ENCODE data around the gene EPS15.
A peak's percentile ranks its signal among the peaks of the same experiment; 100 is the strongest.

The EPS15 gene

GRCh38 chr1:51359879-51360278 lies 159.2 kb downstream of the EPS15 start:
- no peak for DNase-seq

GRCh38 chr1:51355382-51355781 lies 163.7 kb downstream of the EPS15 start:
- DNase-seq: no peak

GRCh38 chr1:51354416-51354815 lies 164.7 kb downstream of the EPS15 start:
- DNase-seq: no peak

GRCh38 chr1:51351907-51352306 lies 167.2 kb downstream of the EPS15 start:
- DNase-seq: no peak

GRCh38 chr1:51349862-51350261 lies 169.2 kb downstream of the EPS15 start:
- no peak for DNase-seq

- no peak for DNase-seq
Measured at GRCh38 chr1:51348147-51348527, 170.9 kb downstream of the EPS15 start.

- no peak for DNase-seq
Measured at GRCh38 chr1:51347398-51348146, 171.5 kb downstream of the EPS15 start.

- no peak for DNase-seq
Measured at GRCh38 chr1:51346086-51346942, 172.8 kb downstream of the EPS15 start.

- DNase-seq: no peak
Measured at GRCh38 chr1:51345300-51345687, 173.8 kb downstream of the EPS15 start.

GRCh38 chr1:51344602-51345299 lies 174.3 kb downstream of the EPS15 start:
- DNase-seq: no peak

GRCh38 chr1:51344276-51344601 lies 174.8 kb downstream of the EPS15 start:
- no peak for DNase-seq

GRCh38 chr1:51343624-51344023 lies 175.4 kb downstream of the EPS15 start:
- DNase-seq: no peak

GRCh38 chr1:51342591-51343206 lies 176.4 kb downstream of the EPS15 start:
- no peak for DNase-seq

GRCh38 chr1:51341876-51342496 lies 177.1 kb downstream of the EPS15 start:
- no peak for DNase-seq

GRCh38 chr1:51340380-51340779 lies 178.7 kb downstream of the EPS15 start:
- no peak for DNase-seq

- DNase-seq: no peak
Measured at GRCh38 chr1:51336711-51337110, 182.4 kb downstream of the EPS15 start.

GRCh38 chr1:51336004-51336403 lies 183.1 kb downstream of the EPS15 start:
- DNase-seq: no peak

- peak; percentile 45 for DNase-seq
Measured at GRCh38 chr1:51331206-51332100, 187.6 kb downstream of the EPS15 start.

GRCh38 chr1:51330331-51331201 lies 188.5 kb downstream of the EPS15 start, which contains the start of gene TTC39A:
Gene TTC39A, minus strand, starts transcription at chr1:51330562. Its CDS starts 85 bp downstream, at chr1:51330477.
- no peak for DNase-seq
